HepG2 (cell line): Measurements from ENCODE around the gene TACC2. TPM values are rescaled to one million over a fixed set of nuclear protein-coding genes. Genes with fewer than 3 reads are reported as not detected.

Experiments used
- BCL3 ChIP-seq: sonication (generic); formaldehyde crosslinking; IDR thresholded peaks from 2 replicates; pipeline ENCODE4 v1.5.1; 2020; ENCODE audit warnings: mild to moderate bottlenecking, missing genetic modification reagents, moderate library complexity
- BHLHE40 ChIP-seq: IDR thresholded peaks from 2 replicates; pipeline ENCODE4 v1.6.1; 2011; ENCODE audit warnings: low read length, improper control_type of control experiment
- GATAD2A ChIP-seq: IDR thresholded peaks from 2 replicates; pipeline ENCODE4 v1.6.1; 2016
- HMG20B ChIP-seq: conservative IDR thresholded peaks from 2 replicates; pipeline ENCODE4 v1.6.1; 2016; ENCODE audit warnings: missing genetic modification reagents, missing compliant biosample characterization
- KMT2A ChIP-seq: sonication (generic); formaldehyde crosslinking; IDR thresholded peaks from 2 replicates; pipeline ENCODE4 v1.4.0; 2020; ENCODE audit warnings: missing genetic modification reagents
- NCOA1 ChIP-seq: sonication (generic); formaldehyde crosslinking; IDR thresholded peaks from 2 replicates; pipeline ENCODE4 v1.9.0; 2021; ENCODE audit warnings: missing genetic modification reagents
- NR2F2 ChIP-seq: IDR thresholded peaks from 2 replicates; pipeline ENCODE4 v1.6.1; 2012; ENCODE audit warnings: low read depth, inconsistent platforms, borderline replicate concordance
- RFX1 ChIP-seq: fragments of 450-650 bp; IDR thresholded peaks from 2 replicates; pipeline ENCODE4 v1.6.1; 2017
- SCMH1 ChIP-seq: sonication (generic); formaldehyde crosslinking; IDR thresholded peaks from 2 replicates; pipeline ENCODE4 v1.9.0; 2021; ENCODE audit warnings: missing genetic modification reagents, mild to moderate bottlenecking, borderline replicate concordance
- SOX13 ChIP-seq, 3 experiments: fragments of 450-650 bp in 1 of 3; sonication (generic) in 1 of 3; formaldehyde crosslinking in 1 of 3; IDR thresholded peaks in 2 of 3; conservative IDR thresholded peaks in 1 of 3; 2 replicates each; pipeline versions ENCODE4 v1.5.0 to v1.6.1; 2016 to 2020; ENCODE audit warnings: antibody characterized with exemption in 1 of 3, mild to moderate bottlenecking in 1 of 3, missing compliant biosample characterization in 1 of 3, missing genetic modification reagents in 1 of 3, moderate library complexity in 1 of 3
- SSRP1 ChIP-seq: IDR thresholded peaks from 2 replicates; pipeline ENCODE4 v1.6.1; 2016; ENCODE audit warnings: control low read depth
- STAT6 ChIP-seq: sonication (generic); formaldehyde crosslinking; IDR thresholded peaks from 2 replicates; pipeline ENCODE4 v1.4.0; 2020; ENCODE audit warnings: missing genetic modification reagents, mild to moderate bottlenecking, borderline replicate concordance
- TFDP1 ChIP-seq: IDR thresholded peaks from 2 replicates; pipeline ENCODE4 v1.6.1; 2016; ENCODE audit warnings: missing compliant biosample characterization, missing genetic modification reagents, borderline replicate concordance
- ZKSCAN8 ChIP-seq: IDR thresholded peaks from 2 replicates; pipeline ENCODE4 v1.6.1; 2016; ENCODE audit warnings: borderline replicate concordance, missing genetic modification reagents, missing compliant biosample characterization
- ZNF33A ChIP-seq: sonication (generic); formaldehyde crosslinking; IDR thresholded peaks from 2 replicates; pipeline ENCODE4 v1.5.1; 2020; ENCODE audit warnings: missing genetic modification reagents, mild to moderate bottlenecking, moderate library complexity, borderline replicate concordance
- ZNF382 ChIP-seq: sonication (generic); formaldehyde crosslinking; IDR thresholded peaks from 2 replicates; pipeline ENCODE4 v1.5.0; 2020; ENCODE audit warnings: missing genetic modification reagents, mild to moderate bottlenecking, borderline replicate concordance
- ZNF451 ChIP-seq: sonication (generic); formaldehyde crosslinking; IDR thresholded peaks from 2 replicates; pipeline ENCODE4 v1.5.0; 2020; ENCODE audit warnings: mild to moderate bottlenecking, missing genetic modification reagents
- ZNF670 ChIP-seq: sonication (generic); formaldehyde crosslinking; IDR thresholded peaks from 2 replicates; pipeline ENCODE4 v1.8.0; 2022; ENCODE audit warnings: mild to moderate bottlenecking, missing genetic modification reagents, borderline replicate concordance
- ZNF709 ChIP-seq: sonication (generic); formaldehyde crosslinking; IDR thresholded peaks from 2 replicates; pipeline ENCODE4 v1.5.0; 2020; ENCODE audit warnings: mild to moderate bottlenecking, missing genetic modification reagents
- ZNF792 ChIP-seq: IDR thresholded peaks from 2 replicates; pipeline ENCODE4 v1.6.1; 2016
- ZNF800 ChIP-seq: sonication (generic); formaldehyde crosslinking; IDR thresholded peaks from 2 replicates; pipeline ENCODE4 v1.4.0; 2020; ENCODE audit warnings: missing genetic modification reagents
- ZSCAN21 ChIP-seq: sonication (generic); formaldehyde crosslinking; IDR thresholded peaks from 2 replicates; pipeline ENCODE4 v1.8.0; 2022; ENCODE audit warnings: mild to moderate bottlenecking, missing genetic modification reagents, moderate library complexity, borderline replicate concordance
- polyA plus RNA-seq, 8 experiments: library from polyadenylated mRNA; depleted of rRNA in 3 of 8; stranded (reverse) in 7 of 8; unstranded in 1 of 8; fragments of >200 nt; fragmentation: Illumina TruSeq in 4 of 8; extraction: Trizol in 4 of 8; gene quantifications; 2 replicates each; pipeline versions ENCODE4 v1.2.1 to v1.2.3, GENCODE V29; 2011 to 2016; ENCODE audit warnings: low read depth in 4 of 8, missing spikeins in 1 of 8, mixed read lengths in 1 of 8; ENCODE audit not compliant: insufficient read depth in 1 of 8
- total RNA-seq, 5 experiments: library from RNA; depleted of rRNA; stranded (reverse); fragments of >200 nt; fragmentation: Illumina TruSeq; extraction: Trizol; gene quantifications; 2 replicates each; pipeline ENCODE4 v1.2.3, GENCODE V29; 2016; ENCODE audit warnings: low read depth in 1 of 5

TACC2 gene
- total and polyA plus RNA-seq, 2 of the 13 experiments (the other 11 are each of a cell fraction or from before 2014, with no cell fraction given) = 11.8 to 16.0 TPM

- peak; percentile 25; the same call in 1 of the 2 replicates for TF ChIP-seq BCL3 (CRISPR knock-in tag)
- TF ChIP-seq TFDP1 (CRISPR knock-in tag) = peak; percentile 55; the same call in 1 of the 2 replicates
- no peak for TF ChIP-seq SOX13 (IDR thresholded peaks at IDR 0.05)
- TF ChIP-seq SOX13 (CRISPR knock-in tag; conservative IDR thresholded peaks at IDR 0.05 in 1 of 2, IDR thresholded peaks at IDR 0.05 in 1 of 2) = 0 out of 4 replicates have a peak, but pooled peaks of 1 of the 2 experiments have one; percentile 11
- TF ChIP-seq GATAD2A (CRISPR knock-in tag) = 0 out of 2 replicates have a peak, but pooled peaks have one; percentile 16
- no peak for TF ChIP-seq HMG20B (CRISPR knock-in tag)
- 0 out of 2 replicates have a peak, but pooled peaks have one; percentile 17 for TF ChIP-seq BHLHE40
- TF ChIP-seq ZSCAN21 (CRISPR knock-in tag) = peak; percentile 57; the same call in 1 of the 2 replicates
- no peak for TF ChIP-seq SSRP1 (CRISPR knock-in tag)
- TF ChIP-seq ZNF709 (CRISPR knock-in tag) = 0 out of 2 replicates have a peak, but pooled peaks have one; percentile 23
- peak; percentile 89; the same call in 1 of the 2 replicates for TF ChIP-seq ZNF800 (CRISPR knock-in tag)
- TF ChIP-seq RFX1 = no peak
- TF ChIP-seq SCMH1 (CRISPR knock-in tag) = no peak
- peak; percentile 15; the same call in 1 of the 2 replicates for TF ChIP-seq NR2F2
- 0 out of 2 replicates have a peak, but pooled peaks have one; percentile 16 for TF ChIP-seq ZNF451 (CRISPR knock-in tag)
- TF ChIP-seq ZNF33A = 0 out of 2 replicates have a peak, but pooled peaks have one; percentile 64
- TF ChIP-seq ZKSCAN8 (CRISPR knock-in tag) = peak; percentile 30; the same call in 1 of the 2 replicates
- peak; percentile 56; the same call in 1 of the 2 replicates for TF ChIP-seq KMT2A (CRISPR knock-in tag)
- no peak for TF ChIP-seq ZNF792 (CRISPR knock-in tag)
- no peak for TF ChIP-seq STAT6 (CRISPR knock-in tag)
- TF ChIP-seq ZNF670 (CRISPR knock-in tag) = 0 out of 2 replicates have a peak, but pooled peaks have one; percentile 83
- TF ChIP-seq ZNF382 (CRISPR knock-in tag) = no peak
- no peak for TF ChIP-seq NCOA1
Measured at GRCh38 chr10:122112625-122113160, 123.7 kb downstream of the TACC2 start (continued).
